HG02970 (cell line): ENCODE measurements around the gene VPS72.
A peak's percentile ranks its signal among the peaks of the same experiment; 100 is the strongest.
"Not testable (repeated sequence)": the region's sequence is repeated elsewhere in the genome, so short reads cannot be mapped to it uniquely, and the experiment has no call there.

Experiments used
- ATAC-seq: cut with Tn5 transposase; IDR thresholded peaks from one replicate; pipeline ENCODE4 v1.9.1; 2021; ENCODE audit warnings: mild to moderate bottlenecking, moderate library complexity, moderate number of reproducible peaks; ENCODE audit not compliant: unreplicated experiment, low FRiP score

Gene VPS72

DNA sequence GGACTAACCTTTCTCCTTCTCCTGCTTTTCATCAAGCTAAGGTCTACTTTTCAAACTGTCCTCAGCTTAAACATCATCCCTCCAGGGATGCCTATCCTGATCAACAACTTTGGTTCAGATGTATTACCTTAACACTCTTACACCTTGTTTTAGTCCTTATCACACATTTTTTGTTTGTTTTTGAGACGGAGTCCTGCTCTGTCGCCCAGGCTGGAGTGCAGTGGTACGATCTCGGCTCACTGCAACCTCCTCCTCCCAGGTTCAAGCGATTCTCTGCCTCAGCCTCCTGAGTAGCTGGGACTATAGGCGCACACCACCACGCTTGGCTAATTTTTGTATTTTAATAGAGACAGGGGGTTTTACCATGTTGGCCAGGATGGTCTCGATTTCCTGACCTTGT is 1.3 kb downstream of the VPS72 start:
- ATAC-seq, result not testable (repeated sequence)

DNA sequence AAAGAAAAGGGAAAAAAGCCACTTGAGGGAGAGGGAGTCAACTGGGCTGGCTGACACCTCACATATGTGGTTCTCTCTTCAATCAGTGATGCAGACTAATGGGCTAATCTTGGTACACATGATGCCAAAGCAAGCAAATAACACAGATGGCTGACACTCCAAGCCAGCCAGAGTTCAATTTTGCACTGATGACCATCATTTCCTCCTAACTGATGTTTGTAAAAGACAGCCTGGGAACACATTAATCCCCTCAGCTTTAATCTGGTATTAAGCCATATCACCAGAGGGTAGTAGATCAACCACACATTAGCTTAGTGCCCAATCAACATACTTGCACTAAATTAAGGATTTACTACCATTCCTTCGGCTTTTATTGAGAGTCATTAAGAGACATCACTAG is 2.8 kb downstream of the VPS72 start:
- ATAC-seq, result no peak

DNA sequence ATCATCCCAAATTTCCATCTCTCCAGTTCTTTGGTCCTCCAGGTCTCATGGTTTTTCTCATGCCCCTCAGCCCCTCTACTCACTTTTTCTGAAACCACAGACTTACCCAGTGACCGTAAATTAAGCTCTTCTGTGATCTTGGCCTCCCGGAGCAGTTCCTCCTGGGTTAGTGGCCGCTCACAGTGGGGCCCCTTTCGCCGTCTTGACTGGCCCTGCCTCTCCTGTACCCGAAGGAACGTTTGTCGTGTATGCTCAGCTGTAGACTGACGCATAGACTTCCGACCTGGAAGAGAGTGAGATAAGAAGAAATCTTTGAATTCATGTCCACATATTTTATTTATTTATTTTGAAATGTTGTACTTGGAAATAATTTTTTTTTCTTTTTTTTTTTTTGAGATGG is 5.8 kb downstream of the VPS72 start:
- no peak for ATAC-seq

- ATAC-seq, result no peak
These were observed 13.4 kb downstream of the VPS72 start for GRCh38 chr1:151176514-151177045.

- ATAC-seq, result no peak
These were observed 14.1 kb downstream of the VPS72 start, which contains the start of gene TMOD4 for GRCh38 chr1:151175863-151176262. TSS of gene TMOD4 (minus strand) at chr1:151175981. CDS start at chr1:151174875, 1,106 bp downstream.

- ATAC-seq, result no peak
These were observed 14.8 kb downstream of the VPS72 start for GRCh38 chr1:151175041-151175741.

- no peak for ATAC-seq
These were observed 18.8 kb downstream of the VPS72 start for GRCh38 chr1:151171190-151171589.

GRCh38 chr1:151167116-151167515 is 22.9 kb downstream of the VPS72 start:
- ATAC-seq, result no peak

GRCh38 chr1:151166505-151166956 is 23.5 kb downstream of the VPS72 start:
- ATAC-seq, result no peak

GRCh38 chr1:151165738-151166504 is 24.1 kb downstream of the VPS72 start, which contains the start of the genes LYSMD1 and SCNM1:
TSS of gene LYSMD1 (minus strand) at chr1:151165902. CDS start at chr1:151165258, 644 bp downstream.
TSS of gene SCNM1 (plus strand) at chr1:151166144. CDS start at chr1:151166153, 9 bp downstream.
- ATAC-seq, result peak; percentile 88

DNA sequence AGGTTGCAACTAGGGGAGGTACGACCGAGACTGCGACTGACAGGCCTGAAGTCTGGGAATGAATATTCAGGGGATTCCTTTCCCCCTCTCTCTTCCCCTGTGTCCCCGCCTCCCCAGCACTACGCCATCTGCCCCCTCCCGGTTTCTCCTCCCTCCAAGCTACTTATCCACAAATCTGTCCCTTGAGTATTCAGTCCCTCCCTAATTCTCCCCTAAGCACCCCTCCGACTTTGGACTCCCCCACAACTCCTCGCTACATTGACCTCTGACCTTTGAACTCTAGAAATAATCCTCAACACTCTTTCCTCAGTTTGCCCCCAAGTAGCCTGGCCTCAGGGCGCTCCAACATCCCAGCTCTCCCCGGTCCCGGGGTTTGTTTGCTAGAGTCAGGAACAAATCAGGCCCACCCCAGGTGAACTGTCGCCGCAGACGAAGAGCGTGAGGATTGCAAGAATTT is 24.7 kb downstream of the VPS72 start:
- ATAC-seq, result no peak

DNA sequence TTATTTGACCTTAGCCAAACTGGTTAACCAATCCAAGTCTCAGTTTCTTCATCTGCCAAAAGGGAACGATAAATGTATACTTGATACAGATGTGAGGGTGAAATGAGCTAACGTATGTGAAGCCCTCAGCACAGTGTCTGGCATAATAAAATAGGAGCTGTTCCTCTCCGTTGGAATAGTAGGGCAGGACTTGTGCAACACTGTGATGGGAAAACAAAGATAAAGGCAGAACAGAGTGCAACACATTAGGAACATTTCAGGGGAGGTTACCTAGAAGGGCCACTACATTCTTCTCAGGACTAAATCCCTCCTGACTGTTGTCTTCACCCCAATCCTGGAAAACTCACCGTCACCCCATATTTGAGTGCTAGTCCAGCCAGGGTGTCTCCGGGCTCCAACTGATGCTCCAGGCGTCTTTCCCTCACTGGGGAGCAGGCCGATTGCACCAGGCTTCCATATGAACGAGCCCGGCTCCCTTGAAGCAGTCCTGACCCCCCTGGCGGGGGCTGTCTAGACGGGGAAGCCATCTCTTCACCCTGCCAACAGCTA is 25.2 kb downstream of the VPS72 start:
- no peak for ATAC-seq

- no peak for ATAC-seq
These were observed 30.6 kb downstream of the VPS72 start for GRCh38 chr1:151159373-151159772.

DNA sequence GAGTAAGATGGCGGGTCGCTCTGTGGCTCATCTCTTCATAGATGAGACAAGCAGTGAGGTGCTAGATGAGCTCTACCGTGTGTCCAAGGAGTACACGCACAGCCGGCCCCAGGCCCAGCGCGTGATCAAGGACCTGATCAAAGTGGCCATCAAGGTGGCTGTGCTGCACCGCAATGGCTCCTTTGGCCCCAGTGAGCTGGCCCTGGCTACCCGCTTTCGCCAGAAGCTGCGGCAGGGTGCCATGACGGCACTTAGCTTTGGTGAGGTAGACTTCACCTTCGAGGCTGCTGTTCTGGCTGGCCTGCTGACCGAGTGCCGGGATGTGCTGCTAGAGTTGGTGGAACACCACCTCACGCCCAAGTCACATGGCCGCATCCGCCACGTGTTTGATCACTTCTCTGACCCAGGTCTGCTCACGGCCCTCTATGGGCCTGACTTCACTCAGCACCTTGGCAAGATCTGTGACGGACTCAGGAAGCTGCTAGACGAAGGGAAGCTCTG is 31.2 kb downstream of the VPS72 start:
- no peak for ATAC-seq

DNA sequence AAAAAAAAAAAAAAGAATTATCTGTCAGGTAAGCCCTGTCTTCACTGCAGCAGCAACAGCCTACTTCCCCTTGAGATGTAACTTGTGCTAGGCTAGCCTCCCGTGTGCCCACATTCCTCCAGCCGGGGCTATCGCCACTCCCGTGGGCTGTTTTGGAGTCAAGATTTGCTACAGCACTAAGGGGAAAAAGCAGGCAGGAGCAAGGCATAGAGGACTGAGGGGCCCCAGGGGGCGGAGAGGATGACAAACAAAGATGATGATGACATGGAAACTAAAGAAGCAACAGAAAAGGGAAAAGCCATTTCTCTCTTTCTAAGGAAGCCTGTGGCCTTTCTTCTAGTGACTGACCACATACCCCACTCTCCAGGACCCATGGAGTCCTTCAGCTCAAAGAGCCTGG is 31.7 kb downstream of the VPS72 start:
- ATAC-seq, result no peak

DNA sequence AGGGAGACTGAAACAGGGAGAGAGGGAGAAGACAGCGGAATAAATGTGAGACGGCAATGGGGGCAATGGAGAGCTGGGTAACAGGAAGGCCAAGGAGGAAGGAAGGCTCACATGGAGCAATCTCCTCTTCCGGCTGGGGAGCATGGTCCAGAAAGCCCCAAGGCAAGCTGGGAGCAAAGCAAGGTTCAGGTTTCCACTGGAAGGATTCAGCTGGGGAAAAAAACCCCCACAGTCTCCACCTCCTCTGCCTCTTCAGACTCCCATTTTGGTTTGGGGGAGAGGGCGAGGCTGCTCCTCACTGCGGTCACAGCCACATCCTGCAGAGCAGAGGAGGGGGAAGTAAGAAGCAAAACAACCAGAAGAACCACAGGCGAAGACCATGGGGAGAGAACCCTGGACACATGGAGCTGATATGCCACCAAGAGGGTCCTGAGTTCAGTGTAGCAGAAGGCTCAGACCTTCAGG is 32.9 kb downstream of the VPS72 start:
- ATAC-seq, result no peak

GRCh38 chr1:151156515-151156819 is 33.5 kb downstream of the VPS72 start, which contains the start of gene TNFAIP8L2:
TSS of gene TNFAIP8L2 (plus strand) at chr1:151156649. CDS start at chr1:151158698, 2,049 bp downstream.
- ATAC-seq, result peak; percentile 34

GRCh38 chr1:151147665-151148064 is 42.3 kb downstream of the VPS72 start:
- no peak for ATAC-seq

DNA sequence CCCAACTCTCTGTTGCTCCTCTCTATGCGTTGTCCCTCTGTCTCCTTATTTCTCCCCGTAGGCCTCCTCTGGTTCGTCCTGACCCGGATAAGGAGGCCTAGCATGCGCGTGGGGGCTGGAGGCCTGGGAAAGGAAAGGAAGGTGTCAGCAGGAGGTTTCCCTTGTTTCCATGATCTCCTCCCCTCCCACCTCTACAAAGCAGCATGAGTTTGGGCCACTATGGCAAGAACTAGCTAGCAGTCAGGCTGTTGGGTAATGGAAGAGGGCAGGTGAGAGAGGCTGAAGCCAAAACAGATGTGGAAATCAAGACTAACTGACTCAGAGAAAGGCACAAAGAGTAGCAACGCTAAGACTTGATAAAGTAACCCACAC is 42.9 kb downstream of the VPS72 start:
- ATAC-seq, result no peak

GRCh38 chr1:151146412-151147131 is 43.4 kb downstream of the VPS72 start, which contains the start of gene SEMA6C:
TSS of gene SEMA6C (minus strand) at chr1:151146631. CDS start at chr1:151142621, 4,010 bp downstream.
- ATAC-seq, result peak; percentile 86
